ENCODE results near the gene INO80E.

The INO80E gene

GRCh38 chr16:29984137-29984763 lies 11.8 kb upstream of the INO80E start:
- TF ChIP-seq, protein P1, sequence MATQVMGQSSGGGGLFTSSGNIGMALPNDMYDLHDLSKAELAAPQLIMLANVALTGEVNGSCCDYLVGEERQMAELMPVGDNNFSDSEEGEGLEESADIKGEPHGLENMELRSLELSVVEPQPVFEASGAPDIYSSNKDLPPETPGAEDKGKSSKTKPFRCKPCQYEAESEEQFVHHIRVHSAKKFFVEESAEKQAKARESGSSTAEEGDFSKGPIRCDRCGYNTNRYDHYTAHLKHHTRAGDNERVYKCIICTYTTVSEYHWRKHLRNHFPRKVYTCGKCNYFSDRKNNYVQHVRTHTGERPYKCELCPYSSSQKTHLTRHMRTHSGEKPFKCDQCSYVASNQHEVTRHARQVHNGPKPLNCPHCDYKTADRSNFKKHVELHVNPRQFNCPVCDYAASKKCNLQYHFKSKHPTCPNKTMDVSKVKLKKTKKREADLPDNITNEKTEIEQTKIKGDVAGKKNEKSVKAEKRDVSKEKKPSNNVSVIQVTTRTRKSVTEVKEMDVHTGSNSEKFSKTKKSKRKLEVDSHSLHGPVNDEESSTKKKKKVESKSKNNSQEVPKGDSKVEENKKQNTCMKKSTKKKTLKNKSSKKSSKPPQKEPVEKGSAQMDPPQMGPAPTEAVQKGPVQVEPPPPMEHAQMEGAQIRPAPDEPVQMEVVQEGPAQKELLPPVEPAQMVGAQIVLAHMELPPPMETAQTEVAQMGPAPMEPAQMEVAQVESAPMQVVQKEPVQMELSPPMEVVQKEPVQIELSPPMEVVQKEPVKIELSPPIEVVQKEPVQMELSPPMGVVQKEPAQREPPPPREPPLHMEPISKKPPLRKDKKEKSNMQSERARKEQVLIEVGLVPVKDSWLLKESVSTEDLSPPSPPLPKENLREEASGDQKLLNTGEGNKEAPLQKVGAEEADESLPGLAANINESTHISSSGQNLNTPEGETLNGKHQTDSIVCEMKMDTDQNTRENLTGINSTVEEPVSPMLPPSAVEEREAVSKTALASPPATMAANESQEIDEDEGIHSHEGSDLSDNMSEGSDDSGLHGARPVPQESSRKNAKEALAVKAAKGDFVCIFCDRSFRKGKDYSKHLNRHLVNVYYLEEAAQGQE (IDR thresholded peaks at IDR 0.05; ENCODE audit: insufficient replicate concordance, low read depth), result no peak
- no peak for TF ChIP-seq SPI1 (IDR thresholded peaks at IDR 0.05; ENCODE audit: borderline replicate concordance, low read depth)
- TF ChIP-seq GABPA (IDR thresholded peaks at IDR 0.05; ENCODE audit: low read depth), result no peak
- TF ChIP-seq, protein P2, sequence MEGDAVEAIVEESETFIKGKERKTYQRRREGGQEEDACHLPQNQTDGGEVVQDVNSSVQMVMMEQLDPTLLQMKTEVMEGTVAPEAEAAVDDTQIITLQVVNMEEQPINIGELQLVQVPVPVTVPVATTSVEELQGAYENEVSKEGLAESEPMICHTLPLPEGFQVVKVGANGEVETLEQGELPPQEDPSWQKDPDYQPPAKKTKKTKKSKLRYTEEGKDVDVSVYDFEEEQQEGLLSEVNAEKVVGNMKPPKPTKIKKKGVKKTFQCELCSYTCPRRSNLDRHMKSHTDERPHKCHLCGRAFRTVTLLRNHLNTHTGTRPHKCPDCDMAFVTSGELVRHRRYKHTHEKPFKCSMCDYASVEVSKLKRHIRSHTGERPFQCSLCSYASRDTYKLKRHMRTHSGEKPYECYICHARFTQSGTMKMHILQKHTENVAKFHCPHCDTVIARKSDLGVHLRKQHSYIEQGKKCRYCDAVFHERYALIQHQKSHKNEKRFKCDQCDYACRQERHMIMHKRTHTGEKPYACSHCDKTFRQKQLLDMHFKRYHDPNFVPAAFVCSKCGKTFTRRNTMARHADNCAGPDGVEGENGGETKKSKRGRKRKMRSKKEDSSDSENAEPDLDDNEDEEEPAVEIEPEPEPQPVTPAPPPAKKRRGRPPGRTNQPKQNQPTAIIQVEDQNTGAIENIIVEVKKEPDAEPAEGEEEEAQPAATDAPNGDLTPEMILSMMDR (IDR thresholded peaks at IDR 0.05; ENCODE audit: insufficient read depth, low read length), result no peak
- TF ChIP-seq POLR2AphosphoS5 (IDR thresholded peaks at IDR 0.05; ENCODE audit: low read depth), result no peak
- no peak overlapping the region for H3K4me3 ChIP-seq (replicated peaks; ENCODE audit: insufficient read depth, low read length)
- no peaks in the 10 kb centered on the region for H3K27me3 ChIP-seq (ENCODE audit: insufficient read depth, poor library complexity, severe bottlenecking)
- no peak overlapping the region for H3K27ac ChIP-seq (replicated peaks)
- DNase-seq (ENCODE audit: low read depth in 1 of 2, low spot score in 1 of 2), result no peak

GRCh38 chr16:29984764-29985147 lies 11.3 kb upstream of the INO80E start:
- Histone ChIP-seq H3K27me3 (ENCODE audit: insufficient read depth, poor library complexity, severe bottlenecking) (no peaks in the 10 kb centered on the region), H3K27ac (replicated peaks) (no peak overlapping the region), H3K4me3 (replicated peaks; ENCODE audit: insufficient read depth, low read length) (no peak overlapping the region)
- TF ChIP-seq GABPA (IDR thresholded peaks at IDR 0.05; ENCODE audit: low read depth), result no peak
- TF ChIP-seq SPI1 (IDR thresholded peaks at IDR 0.05; ENCODE audit: borderline replicate concordance, low read depth), result no peak
- TF ChIP-seq, protein P1 (IDR thresholded peaks at IDR 0.05; ENCODE audit: insufficient replicate concordance, low read depth), result no peak
- TF ChIP-seq, protein P2 (IDR thresholded peaks at IDR 0.05; ENCODE audit: insufficient read depth, low read length), result no peak
- no peak for TF ChIP-seq POLR2AphosphoS5 (IDR thresholded peaks at IDR 0.05; ENCODE audit: low read depth)
- DNase-seq (ENCODE audit: low read depth in 1 of 2, low spot score in 1 of 2), result no peak

- no peak overlapping the region for H3K4me3 ChIP-seq (replicated peaks; ENCODE audit: insufficient read depth, low read length)
- H3K27me3 ChIP-seq (ENCODE audit: insufficient read depth, poor library complexity, severe bottlenecking), result no peaks in the 10 kb centered on the region
- no peak overlapping the region for H3K27ac ChIP-seq (replicated peaks)
- TF ChIP-seq SPI1 (IDR thresholded peaks at IDR 0.05; ENCODE audit: borderline replicate concordance, low read depth) (no peak), POLR2AphosphoS5 (IDR thresholded peaks at IDR 0.05; ENCODE audit: low read depth) (no peak), GABPA (IDR thresholded peaks at IDR 0.05; ENCODE audit: low read depth) (no peak)
- TF ChIP-seq, protein P1 (IDR thresholded peaks at IDR 0.05; ENCODE audit: insufficient replicate concordance, low read depth), result no peak
- TF ChIP-seq, protein P2 (IDR thresholded peaks at IDR 0.05; ENCODE audit: insufficient read depth, low read length), result no peak
- DNase-seq (ENCODE audit: low read depth in 1 of 2, low spot score in 1 of 2), result no peak
These were observed 10.7 kb upstream of the INO80E start for GRCh38 chr16:29985271-29985811.
